K562 (cell line): ENCODE measurements around the gene TMEM43. TPM values are rescaled to one million over a fixed set of nuclear protein-coding genes. Genes with fewer than 3 reads are reported as not detected.
A peak's percentile ranks its signal among the peaks of the same experiment; 100 is the strongest.

Source experiments
- ARID2 ChIP-seq: fragments of 450-650 bp; IDR thresholded peaks from 2 replicates; pipeline ENCODE4 v1.6.1; 2017; ENCODE audit warnings: antibody characterized with exemption, mild to moderate bottlenecking
- ELF4 ChIP-seq: fragments of 450-650 bp; formaldehyde crosslinking; IDR thresholded peaks from 2 replicates; pipeline ENCODE4 v1.4.0; 2022; ENCODE audit warnings: missing genetic modification characterization
- EWSR1 ChIP-seq: fragments of 450-650 bp; IDR thresholded peaks from 2 replicates; pipeline ENCODE4 v1.6.1; 2018; ENCODE audit warnings: borderline replicate concordance, mild to moderate bottlenecking, low read depth, moderate library complexity; ENCODE audit not compliant: partially characterized antibody
- GTF2A2 ChIP-seq: IDR thresholded peaks from 2 replicates; pipeline ENCODE4 v1.6.1; 2016; ENCODE audit warnings: mild to moderate bottlenecking, missing genetic modification characterization, missing compliant biosample characterization
- HNRNPLL ChIP-seq: fragments of 200-400 bp; formaldehyde crosslinking; IDR thresholded peaks from 2 replicates; pipeline ENCODE4 v1.6.1; 2017; ENCODE audit warnings: low read length, low read depth, mild to moderate bottlenecking; ENCODE audit not compliant: poor library complexity, severe bottlenecking
- MIER1 ChIP-seq: fragments of 450-650 bp; IDR thresholded peaks from 2 replicates; pipeline ENCODE4 v1.6.1; 2016; ENCODE audit warnings: antibody characterized with exemption, mild to moderate bottlenecking, low read depth
- NBN ChIP-seq: fragments of 450-650 bp; IDR thresholded peaks from 2 replicates; pipeline ENCODE4 v1.6.1; 2016; ENCODE audit warnings: low read depth, mild to moderate bottlenecking
- NR4A1 ChIP-seq, 2 experiments: fragments of 250-450 bp in 1 of 2; fragments of 450-650 bp in 1 of 2; sonication (Bioruptor Pico) in 1 of 2; IDR thresholded peaks; 2 replicates each; pipeline versions ENCODE4 v1.4.0 to v1.6.1; 2016 to 2020; ENCODE audit warnings: mild to moderate bottlenecking in 2 of 2, missing compliant biosample characterization in 1 of 2, missing genetic modification characterization in 1 of 2, moderate library complexity in 1 of 2
- RBM22 ChIP-seq: fragments of 200-400 bp; formaldehyde crosslinking; IDR thresholded peaks from 2 replicates; pipeline ENCODE4 v1.6.1; 2018; ENCODE audit warnings: low read length, low read depth; ENCODE audit not compliant: poor library complexity, severe bottlenecking
- SP1 ChIP-seq: sonication (generic); formaldehyde crosslinking; IDR thresholded peaks from 2 replicates; pipeline ENCODE4 v1.8.1; 2022; ENCODE audit warnings: mild to moderate bottlenecking, missing genetic modification reagents
- ZBTB34 ChIP-seq: fragments of 250-450 bp; sonication (Bioruptor Pico); IDR thresholded peaks from 2 replicates; pipeline ENCODE4 v1.8.0; 2021; ENCODE audit warnings: mild to moderate bottlenecking, moderate library complexity
- polyA plus RNA-seq, 8 experiments: library from polyadenylated mRNA; depleted of rRNA in 4 of 8; stranded (reverse) in 5 of 8; unstranded in 3 of 8; fragments of >200 nt; fragmentation: Nextera tagmentation in 2 of 8; fragmentation: Illumina TruSeq in 1 of 8; extraction: Ambion mirVana in 2 of 8; extraction: Trizol in 1 of 8; gene quantifications; 2 replicates each; pipeline versions ENCODE4 v1.2.1 to v1.2.3, GENCODE V29; 2011 to 2014; ENCODE audit warnings: inconsistent platforms in 1 of 8, missing spikeins in 1 of 8
- total RNA-seq, 7 experiments: library from RNA; depleted of rRNA in 6 of 7; stranded (reverse); fragments of >200 nt in 6 of 7; fragmentation: Illumina TruSeq in 2 of 7; extraction: Trizol in 2 of 7; gene quantifications; 2 replicates each; pipeline versions ENCODE4 v1.2.1 to v1.2.3, GENCODE V29; 2011 to 2021; ENCODE audit warnings: low replicate concordance in 1 of 7
- TF ChIP-seq, protein P1 (sequence below): fragments of 250-450 bp; sonication (Bioruptor Pico); IDR thresholded peaks from 2 replicates; pipeline ENCODE4 v1.4.0; 2020; ENCODE audit warnings: borderline replicate concordance
- TF ChIP-seq, protein P2 (sequence below), 2 experiments: fragments of 450-650 bp; formaldehyde crosslinking in 1 of 2; IDR thresholded peaks; 2 replicates each; pipeline versions ENCODE4 v1.4.0 to v1.6.1; 2014 to 2020; ENCODE audit warnings: mild to moderate bottlenecking in 2 of 2, borderline replicate concordance in 1 of 2, low read depth in 1 of 2

Gene TMEM43
- total and polyA plus RNA-seq, 9 of the 15 experiments (the other 6 are each of a cell fraction or from before 2014, with no cell fraction given) = 16.7 to 46.1 (median 35.7) TPM

- 0 out of 2 replicates have a peak, but pooled peaks have one; percentile 49 for TF ChIP-seq NR4A1 (CRISPR knock-in tag; IDR thresholded peaks at IDR 0.05)
- TF ChIP-seq NR4A1 (tag; IDR thresholded peaks at IDR 0.05) = peak; percentile 65; the same call in 1 of the 2 replicates
- peak; percentile 46 for TF ChIP-seq RBM22
- no peak for TF ChIP-seq MIER1
- TF ChIP-seq NBN = peak; percentile 44; the same call in 1 of the 2 replicates
- peak; percentile 98 for TF ChIP-seq SP1 (CRISPR knock-in tag)
- TF ChIP-seq ZBTB34 (CRISPR knock-in tag) = no peak
- TF ChIP-seq, protein P1, sequence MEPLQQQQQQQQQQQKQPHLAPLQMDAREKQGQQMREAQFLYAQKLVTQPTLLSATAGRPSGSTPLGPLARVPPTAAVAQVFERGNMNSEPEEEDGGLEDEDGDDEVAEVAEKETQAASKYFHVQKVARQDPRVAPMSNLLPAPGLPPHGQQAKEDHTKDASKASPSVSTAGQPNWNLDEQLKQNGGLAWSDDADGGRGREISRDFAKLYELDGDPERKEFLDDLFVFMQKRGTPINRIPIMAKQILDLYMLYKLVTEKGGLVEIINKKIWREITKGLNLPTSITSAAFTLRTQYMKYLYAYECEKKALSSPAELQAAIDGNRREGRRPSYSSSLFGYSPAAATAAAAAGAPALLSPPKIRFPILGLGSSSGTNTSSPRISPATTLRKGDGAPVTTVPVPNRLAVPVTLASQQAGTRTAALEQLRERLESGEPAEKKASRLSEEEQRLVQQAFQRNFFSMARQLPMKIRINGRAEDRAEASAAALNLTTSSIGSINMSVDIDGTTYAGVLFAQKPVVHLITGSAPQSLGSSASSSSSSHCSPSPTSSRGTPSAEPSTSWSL (CRISPR knock-in tag) = no peak; the same call in 1 of the 2 replicates
- no peak for TF ChIP-seq ELF4 (CRISPR knock-in tag)
- no peak for TF ChIP-seq EWSR1
- TF ChIP-seq, protein P2, sequence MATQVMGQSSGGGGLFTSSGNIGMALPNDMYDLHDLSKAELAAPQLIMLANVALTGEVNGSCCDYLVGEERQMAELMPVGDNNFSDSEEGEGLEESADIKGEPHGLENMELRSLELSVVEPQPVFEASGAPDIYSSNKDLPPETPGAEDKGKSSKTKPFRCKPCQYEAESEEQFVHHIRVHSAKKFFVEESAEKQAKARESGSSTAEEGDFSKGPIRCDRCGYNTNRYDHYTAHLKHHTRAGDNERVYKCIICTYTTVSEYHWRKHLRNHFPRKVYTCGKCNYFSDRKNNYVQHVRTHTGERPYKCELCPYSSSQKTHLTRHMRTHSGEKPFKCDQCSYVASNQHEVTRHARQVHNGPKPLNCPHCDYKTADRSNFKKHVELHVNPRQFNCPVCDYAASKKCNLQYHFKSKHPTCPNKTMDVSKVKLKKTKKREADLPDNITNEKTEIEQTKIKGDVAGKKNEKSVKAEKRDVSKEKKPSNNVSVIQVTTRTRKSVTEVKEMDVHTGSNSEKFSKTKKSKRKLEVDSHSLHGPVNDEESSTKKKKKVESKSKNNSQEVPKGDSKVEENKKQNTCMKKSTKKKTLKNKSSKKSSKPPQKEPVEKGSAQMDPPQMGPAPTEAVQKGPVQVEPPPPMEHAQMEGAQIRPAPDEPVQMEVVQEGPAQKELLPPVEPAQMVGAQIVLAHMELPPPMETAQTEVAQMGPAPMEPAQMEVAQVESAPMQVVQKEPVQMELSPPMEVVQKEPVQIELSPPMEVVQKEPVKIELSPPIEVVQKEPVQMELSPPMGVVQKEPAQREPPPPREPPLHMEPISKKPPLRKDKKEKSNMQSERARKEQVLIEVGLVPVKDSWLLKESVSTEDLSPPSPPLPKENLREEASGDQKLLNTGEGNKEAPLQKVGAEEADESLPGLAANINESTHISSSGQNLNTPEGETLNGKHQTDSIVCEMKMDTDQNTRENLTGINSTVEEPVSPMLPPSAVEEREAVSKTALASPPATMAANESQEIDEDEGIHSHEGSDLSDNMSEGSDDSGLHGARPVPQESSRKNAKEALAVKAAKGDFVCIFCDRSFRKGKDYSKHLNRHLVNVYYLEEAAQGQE (IDR thresholded peaks at IDR 0.05; ENCODE audit: borderline replicate concordance) = peak; percentile 13; the same call in 1 of the 2 replicates
- TF ChIP-seq, protein P2 (CRISPR knock-in tag; IDR thresholded peaks at IDR 0.05; ENCODE audit: low read depth) = peak; percentile 81
- TF ChIP-seq HNRNPLL = peak; percentile 96
- 0 out of 2 replicates have a peak, but pooled peaks have one; percentile 43 for TF ChIP-seq GTF2A2 (tag)
- TF ChIP-seq ARID2 = 0 out of 2 replicates have a peak, but pooled peaks have one; percentile 15
Measured at GRCh38 chr3:14178247-14179113, 53.6 kb downstream of the TMEM43 start, which contains the start of the genes LSM3 and XPC (continued).
